H1 (cell line): Measurements from ENCODE around the gene UMPS. TPM values are rescaled to one million over a fixed set of nuclear protein-coding genes. Genes with fewer than 3 reads are reported as not detected.

Experiments used
- BCL11A ChIP-seq, 2 experiments: IDR thresholded peaks; one replicate each; pipeline ENCODE4 v1.6.1; 2011; ENCODE audit warnings: low read depth in 2 of 2, low read length in 2 of 2, mild to moderate bottlenecking in 2 of 2
- CBX5 ChIP-seq: fragments of 300-800, 300-1000 bp; sonication (generic); IDR thresholded peaks from 2 replicates; pipeline ENCODE4 v1.7.1; 2016; ENCODE audit warnings: antibody characterized with exemption, low read length, low read depth
- KDM1A ChIP-seq: fragments of 200-600, 300-600 bp; sonication (generic); IDR thresholded peaks from 2 replicates; pipeline ENCODE4 v1.7.1; 2016; ENCODE audit warnings: mild to moderate bottlenecking, low read length, borderline replicate concordance
- polyA plus RNA-seq, 7 experiments: library from polyadenylated mRNA; depleted of rRNA in 3 of 7; stranded (reverse) in 5 of 7; unstranded in 2 of 7; fragments of >200 nt in 5 of 7; fragments of 200-250 nt in 2 of 7; gene quantifications; 1 replicate in 5 of 7; 2 replicates in 1 of 7; 4 replicates in 1 of 7; pipeline versions ENCODE4 v1.2.1 to v1.2.3, GENCODE V29; 2011 to 2013; ENCODE audit warnings: missing spikeins in 2 of 7, mixed read lengths in 2 of 7
- total RNA-seq: library from RNA; stranded (reverse); fragmentation: NEBNext Ultra II Directional; extraction: Animal tissue kit (Norgen Biotek cat#: 25700); gene quantifications from 2 replicates; pipeline ENCODE4 v1.2.1, GENCODE V29; 2021
- TF ChIP-seq, protein P1 (sequence below): fragments of 300-600 bp; sonication (generic); IDR thresholded peaks from 2 replicates; pipeline ENCODE4 v1.7.1; 2012; ENCODE audit warnings: low read length, moderate library complexity, mild to moderate bottlenecking, inconsistent platforms; ENCODE audit not compliant: insufficient replicate concordance

The UMPS gene
- total and polyA plus RNA-seq, 2 of the 8 experiments (the other 6 are each of a cell fraction or from before 2014, with no cell fraction given), result 32.8 to 59.0 TPM

DNA sequence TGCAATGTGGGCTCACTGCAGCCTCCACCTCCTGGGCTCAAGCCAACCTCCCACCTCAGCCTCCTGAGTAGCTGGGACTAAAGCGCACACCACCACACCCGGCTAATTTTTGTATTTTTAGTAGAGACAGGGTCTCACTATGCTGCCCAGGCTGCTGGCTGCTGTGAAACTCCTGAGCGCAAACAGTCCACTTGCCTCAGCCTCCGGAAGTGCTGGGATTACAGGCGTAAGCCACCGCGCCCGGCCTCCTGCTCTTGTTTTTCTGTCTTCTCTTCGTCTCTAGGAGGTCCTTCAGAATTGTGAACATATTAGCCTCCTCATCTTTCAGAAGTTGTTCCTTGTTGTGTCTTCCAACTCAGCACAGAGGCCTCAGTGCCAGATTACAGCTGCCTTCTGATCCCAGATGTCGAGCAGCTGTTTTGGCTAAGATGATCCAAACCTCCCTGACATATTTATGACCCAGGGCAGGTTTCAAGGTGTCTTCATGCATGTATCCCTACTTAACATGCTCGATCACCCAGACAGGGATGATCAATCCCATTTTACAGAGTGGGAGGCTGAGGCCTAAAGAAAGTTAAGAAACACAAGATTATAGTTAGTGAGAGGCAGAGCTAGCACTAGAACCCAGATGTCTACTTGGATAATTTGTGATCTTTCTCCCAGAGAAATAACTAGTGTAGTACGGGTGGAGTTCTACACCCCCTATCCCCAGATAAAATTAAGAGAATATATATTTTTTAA, 32.1 kb upstream of the UMPS start (continued):
- TF ChIP-seq, protein P1, sequence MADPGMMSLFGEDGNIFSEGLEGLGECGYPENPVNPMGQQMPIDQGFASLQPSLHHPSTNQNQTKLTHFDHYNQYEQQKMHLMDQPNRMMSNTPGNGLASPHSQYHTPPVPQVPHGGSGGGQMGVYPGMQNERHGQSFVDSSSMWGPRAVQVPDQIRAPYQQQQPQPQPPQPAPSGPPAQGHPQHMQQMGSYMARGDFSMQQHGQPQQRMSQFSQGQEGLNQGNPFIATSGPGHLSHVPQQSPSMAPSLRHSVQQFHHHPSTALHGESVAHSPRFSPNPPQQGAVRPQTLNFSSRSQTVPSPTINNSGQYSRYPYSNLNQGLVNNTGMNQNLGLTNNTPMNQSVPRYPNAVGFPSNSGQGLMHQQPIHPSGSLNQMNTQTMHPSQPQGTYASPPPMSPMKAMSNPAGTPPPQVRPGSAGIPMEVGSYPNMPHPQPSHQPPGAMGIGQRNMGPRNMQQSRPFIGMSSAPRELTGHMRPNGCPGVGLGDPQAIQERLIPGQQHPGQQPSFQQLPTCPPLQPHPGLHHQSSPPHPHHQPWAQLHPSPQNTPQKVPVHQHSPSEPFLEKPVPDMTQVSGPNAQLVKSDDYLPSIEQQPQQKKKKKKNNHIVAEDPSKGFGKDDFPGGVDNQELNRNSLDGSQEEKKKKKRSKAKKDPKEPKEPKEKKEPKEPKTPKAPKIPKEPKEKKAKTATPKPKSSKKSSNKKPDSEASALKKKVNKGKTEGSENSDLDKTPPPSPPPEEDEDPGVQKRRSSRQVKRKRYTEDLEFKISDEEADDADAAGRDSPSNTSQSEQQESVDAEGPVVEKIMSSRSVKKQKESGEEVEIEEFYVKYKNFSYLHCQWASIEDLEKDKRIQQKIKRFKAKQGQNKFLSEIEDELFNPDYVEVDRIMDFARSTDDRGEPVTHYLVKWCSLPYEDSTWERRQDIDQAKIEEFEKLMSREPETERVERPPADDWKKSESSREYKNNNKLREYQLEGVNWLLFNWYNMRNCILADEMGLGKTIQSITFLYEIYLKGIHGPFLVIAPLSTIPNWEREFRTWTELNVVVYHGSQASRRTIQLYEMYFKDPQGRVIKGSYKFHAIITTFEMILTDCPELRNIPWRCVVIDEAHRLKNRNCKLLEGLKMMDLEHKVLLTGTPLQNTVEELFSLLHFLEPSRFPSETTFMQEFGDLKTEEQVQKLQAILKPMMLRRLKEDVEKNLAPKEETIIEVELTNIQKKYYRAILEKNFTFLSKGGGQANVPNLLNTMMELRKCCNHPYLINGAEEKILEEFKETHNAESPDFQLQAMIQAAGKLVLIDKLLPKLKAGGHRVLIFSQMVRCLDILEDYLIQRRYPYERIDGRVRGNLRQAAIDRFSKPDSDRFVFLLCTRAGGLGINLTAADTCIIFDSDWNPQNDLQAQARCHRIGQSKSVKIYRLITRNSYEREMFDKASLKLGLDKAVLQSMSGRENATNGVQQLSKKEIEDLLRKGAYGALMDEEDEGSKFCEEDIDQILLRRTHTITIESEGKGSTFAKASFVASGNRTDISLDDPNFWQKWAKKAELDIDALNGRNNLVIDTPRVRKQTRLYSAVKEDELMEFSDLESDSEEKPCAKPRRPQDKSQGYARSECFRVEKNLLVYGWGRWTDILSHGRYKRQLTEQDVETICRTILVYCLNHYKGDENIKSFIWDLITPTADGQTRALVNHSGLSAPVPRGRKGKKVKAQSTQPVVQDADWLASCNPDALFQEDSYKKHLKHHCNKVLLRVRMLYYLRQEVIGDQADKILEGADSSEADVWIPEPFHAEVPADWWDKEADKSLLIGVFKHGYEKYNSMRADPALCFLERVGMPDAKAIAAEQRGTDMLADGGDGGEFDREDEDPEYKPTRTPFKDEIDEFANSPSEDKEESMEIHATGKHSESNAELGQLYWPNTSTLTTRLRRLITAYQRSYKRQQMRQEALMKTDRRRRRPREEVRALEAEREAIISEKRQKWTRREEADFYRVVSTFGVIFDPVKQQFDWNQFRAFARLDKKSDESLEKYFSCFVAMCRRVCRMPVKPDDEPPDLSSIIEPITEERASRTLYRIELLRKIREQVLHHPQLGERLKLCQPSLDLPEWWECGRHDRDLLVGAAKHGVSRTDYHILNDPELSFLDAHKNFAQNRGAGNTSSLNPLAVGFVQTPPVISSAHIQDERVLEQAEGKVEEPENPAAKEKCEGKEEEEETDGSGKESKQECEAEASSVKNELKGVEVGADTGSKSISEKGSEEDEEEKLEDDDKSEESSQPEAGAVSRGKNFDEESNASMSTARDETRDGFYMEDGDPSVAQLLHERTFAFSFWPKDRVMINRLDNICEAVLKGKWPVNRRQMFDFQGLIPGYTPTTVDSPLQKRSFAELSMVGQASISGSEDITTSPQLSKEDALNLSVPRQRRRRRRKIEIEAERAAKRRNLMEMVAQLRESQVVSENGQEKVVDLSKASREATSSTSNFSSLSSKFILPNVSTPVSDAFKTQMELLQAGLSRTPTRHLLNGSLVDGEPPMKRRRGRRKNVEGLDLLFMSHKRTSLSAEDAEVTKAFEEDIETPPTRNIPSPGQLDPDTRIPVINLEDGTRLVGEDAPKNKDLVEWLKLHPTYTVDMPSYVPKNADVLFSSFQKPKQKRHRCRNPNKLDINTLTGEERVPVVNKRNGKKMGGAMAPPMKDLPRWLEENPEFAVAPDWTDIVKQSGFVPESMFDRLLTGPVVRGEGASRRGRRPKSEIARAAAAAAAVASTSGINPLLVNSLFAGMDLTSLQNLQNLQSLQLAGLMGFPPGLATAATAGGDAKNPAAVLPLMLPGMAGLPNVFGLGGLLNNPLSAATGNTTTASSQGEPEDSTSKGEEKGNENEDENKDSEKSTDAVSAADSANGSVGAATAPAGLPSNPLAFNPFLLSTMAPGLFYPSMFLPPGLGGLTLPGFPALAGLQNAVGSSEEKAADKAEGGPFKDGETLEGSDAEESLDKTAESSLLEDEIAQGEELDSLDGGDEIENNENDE, result no peak
- TF ChIP-seq KDM1A (no peak), CBX5 (no peak), BCL11A (IDR thresholded peaks at IDR 0.05; ENCODE audit: low read depth in 2 of 2, low read length in 2 of 2) (no peak)
